ENCODE data around the gene ASAP3.

DNA sequence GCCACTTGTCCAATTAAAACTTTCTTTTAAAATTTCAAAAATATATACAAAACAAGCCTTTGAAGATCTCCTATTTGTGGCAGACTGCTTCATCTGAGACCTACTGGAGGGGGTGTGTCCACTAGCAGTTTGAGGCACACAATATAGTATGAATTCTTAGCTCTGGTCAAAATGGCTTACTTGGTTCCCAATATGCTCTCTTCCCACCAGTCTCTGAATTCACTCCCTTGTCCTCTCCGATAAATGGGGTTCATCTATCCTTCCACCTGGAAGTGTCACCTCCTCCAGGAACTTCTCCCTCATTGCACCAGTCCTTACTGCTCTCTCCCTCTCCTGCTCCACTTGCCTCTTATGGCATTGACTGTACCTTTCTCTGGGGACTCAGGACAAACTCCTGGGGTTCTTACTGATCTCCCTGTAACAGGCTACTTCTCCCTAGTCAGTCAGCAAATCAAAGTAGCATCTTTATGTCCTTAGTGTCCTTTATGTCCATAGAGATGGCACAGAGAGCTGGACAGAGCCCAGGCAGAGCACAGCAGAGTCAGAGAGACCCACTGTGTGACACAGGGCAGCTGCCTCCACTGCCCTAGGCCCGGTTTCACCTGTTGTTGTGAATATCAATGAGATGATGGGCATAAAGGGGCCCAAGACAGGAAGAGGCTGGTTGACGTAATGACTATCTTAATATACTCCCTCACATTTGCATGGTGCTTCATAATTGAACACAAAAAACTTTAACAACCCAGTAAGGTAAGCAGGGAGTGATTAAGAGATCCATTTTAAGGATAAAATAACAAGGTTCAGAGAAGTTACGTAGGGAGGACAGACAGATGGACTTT lies 3.6 kb downstream of the ASAP3 start:
- TF ChIP-seq, protein P1, sequence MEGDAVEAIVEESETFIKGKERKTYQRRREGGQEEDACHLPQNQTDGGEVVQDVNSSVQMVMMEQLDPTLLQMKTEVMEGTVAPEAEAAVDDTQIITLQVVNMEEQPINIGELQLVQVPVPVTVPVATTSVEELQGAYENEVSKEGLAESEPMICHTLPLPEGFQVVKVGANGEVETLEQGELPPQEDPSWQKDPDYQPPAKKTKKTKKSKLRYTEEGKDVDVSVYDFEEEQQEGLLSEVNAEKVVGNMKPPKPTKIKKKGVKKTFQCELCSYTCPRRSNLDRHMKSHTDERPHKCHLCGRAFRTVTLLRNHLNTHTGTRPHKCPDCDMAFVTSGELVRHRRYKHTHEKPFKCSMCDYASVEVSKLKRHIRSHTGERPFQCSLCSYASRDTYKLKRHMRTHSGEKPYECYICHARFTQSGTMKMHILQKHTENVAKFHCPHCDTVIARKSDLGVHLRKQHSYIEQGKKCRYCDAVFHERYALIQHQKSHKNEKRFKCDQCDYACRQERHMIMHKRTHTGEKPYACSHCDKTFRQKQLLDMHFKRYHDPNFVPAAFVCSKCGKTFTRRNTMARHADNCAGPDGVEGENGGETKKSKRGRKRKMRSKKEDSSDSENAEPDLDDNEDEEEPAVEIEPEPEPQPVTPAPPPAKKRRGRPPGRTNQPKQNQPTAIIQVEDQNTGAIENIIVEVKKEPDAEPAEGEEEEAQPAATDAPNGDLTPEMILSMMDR (IDR thresholded peaks at IDR 0.05), result no peak
- no peak for TF ChIP-seq EP300 (IDR thresholded peaks at IDR 0.05)
